Activated T-cell treated with anti-CD3 and anti-CD28 coated beads, Interleukin-2, amount 50 U/mL, for 72 hours (primary cell): ENCODE results near the gene KLHL28. TPM values are rescaled to one million over a fixed set of nuclear protein-coding genes. Genes with fewer than 3 reads are reported as not detected.

Experiments used
- ATAC-seq, 2 donors: fragments of 150-1000 bp; cut with Tn5 transposase; replicated peaks in 1 of 2; 2 replicates each; pipeline ENCODE4 v1.10.0; 2021; ENCODE audit warnings: moderate library complexity in 2 of 2, mild to moderate bottlenecking in 1 of 2
- DNase-seq, 2 donors: peaks; one replicate each; pipeline ENCODE4 v3.0.0; 2021 to 2022; ENCODE audit warnings: mixed read lengths in 1 of 2
- H3K27ac Mint-ChIP-seq: one replicate; pipeline ENCODE4 v1.8.0; 2022; ENCODE audit warnings: mild to moderate bottlenecking, moderate library complexity, mixed read lengths
- H3K27me3 Mint-ChIP-seq: one replicate; pipeline ENCODE4 v1.8.0; 2022; ENCODE audit warnings: low read depth, mixed read lengths
- H3K36me3 Mint-ChIP-seq, 2 donors: one replicate each; pipeline ENCODE4 v1.8.0; 2022; ENCODE audit warnings: mixed read lengths in 2 of 2, mild to moderate bottlenecking in 1 of 2; ENCODE audit not compliant: insufficient read depth in 2 of 2
- H3K4me1 Mint-ChIP-seq: one replicate; pipeline ENCODE4 v1.8.0; 2022; ENCODE audit warnings: low read depth, mixed read lengths
- H3K4me3 Mint-ChIP-seq, 2 donors: one replicate each; pipeline ENCODE4 v1.8.0; 2022; ENCODE audit warnings: mild to moderate bottlenecking in 2 of 2, mixed read lengths in 2 of 2, moderate library complexity in 2 of 2
- H3K9me3 Mint-ChIP-seq, 2 donors: one replicate each; pipeline ENCODE4 v1.8.0; 2022; ENCODE audit warnings: mixed read lengths in 2 of 2
- total RNA-seq, 2 donors: library from RNA; stranded (reverse); gene quantifications; one replicate each; pipeline ENCODE4 v1.2.3, GENCODE V29; 2022

Gene KLHL28
- total RNA-seq, 2 donors from 2014 or later, result 16.7 to 20.1 TPM

DNA sequence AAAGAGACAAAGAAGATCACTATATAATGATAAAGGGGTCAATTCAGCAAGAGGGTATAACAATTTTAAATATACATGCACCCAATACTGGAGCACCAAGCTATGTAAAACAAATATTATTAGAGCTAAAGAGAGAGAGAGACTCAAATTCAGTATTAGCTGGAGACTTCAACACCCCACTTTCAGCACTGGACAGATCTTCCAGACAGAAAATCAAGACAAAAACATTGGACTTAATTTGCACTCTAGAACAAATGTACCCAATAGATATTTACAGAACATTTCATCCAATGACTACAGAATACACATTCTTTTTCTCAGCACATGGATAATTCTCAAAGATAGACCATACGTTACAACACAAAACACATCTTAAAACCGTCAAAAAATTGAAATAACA, 81.0 kb downstream of the KLHL28 start:
- peaks cover 6 to 11% of the 10 kb centered on the region in 2 donors for H3K9me3 Mint-ChIP-seq

More for the DNA sequence above, 81.0 kb downstream of the KLHL28 start:
- DNase-seq, result no peak
- H3K27ac Mint-ChIP-seq, result no peak overlapping the region
- ATAC-seq, result no peak
- peaks cover 8% of the 10 kb centered on the region for H3K27me3 Mint-ChIP-seq
- no peaks in the 10 kb centered on the region for H3K4me1 Mint-ChIP-seq
- H3K36me3 Mint-ChIP-seq, result peaks cover 2 to 8% of the 10 kb centered on the region in 2 donors
- no peak overlapping the region for H3K4me3 Mint-ChIP-seq

Other genes starting within 250 kb of the KLHL28 start
- 1 to 10 TPM; 6.3 to 9.7 TPM for gene TOGARAM1, start 243 bp upstream of the KLHL28 start, total RNA-seq
- 10 to 100 TPM; 40.5 to 49.7 TPM for gene PRPF39, start 122.2 kb upstream of the KLHL28 start, total RNA-seq
- 10 to 100 TPM; 48.6 to 49.6 TPM for gene FKBP3, start 172.5 kb upstream of the KLHL28 start, total RNA-seq
- gene FANCM, start 174.0 kb upstream of the KLHL28 start, total RNA-seq, result 10 to 100 TPM; 12.4 to 13.5 TPM